Measurements from ENCODE around the gene PTPA. TPM values are rescaled to one million over a fixed set of nuclear protein-coding genes. Genes with fewer than 3 reads are reported as not detected.
"Not testable (repeated sequence)": the region's sequence is repeated elsewhere in the genome, so short reads cannot be mapped to it uniquely, and the experiment has no call there.

PTPA gene
- total RNA-seq, 8 experiments from 2014 or later = 56.5 to 126 (median 95.6) TPM

GRCh38 chr9:129160712-129161533, 49.7 kb downstream of the PTPA start:
- H3K4me1 ChIP-seq (replicated peaks in 1 of 2) = no peaks in the 10 kb centered on the region
- peak in 5 of 8 experiments; percentile 15 to 94 (median 34) for ATAC-seq (replicated peaks in 6 of 8)
- in situ Hi-C loops (cut with MboI; ENCODE audit: low pct_unique_long_range_greater_than_20kb in 2 of 9, low sequenced_read_pairs in 9 of 9, unreplicated experiment in 9 of 9) = loop anchor here in 1 of 9 experiments (10.0 kb wide), 1 partner anchor 324 kb away; no protein-coding TSS in a partner anchor
- H3K4me3 ChIP-seq = no peak overlapping the region
- H3K27ac ChIP-seq = no peak overlapping the region
- WGBS, 10 experiments = 40 to 100% (median 100%) methylated on average over 1 to 7 of the region's 10 CpGs; no CpG with 5 or more reads in 3 of the 10 experiments

- ATAC-seq (replicated peaks in 6 of 8) = no peak
- Histone ChIP-seq H3K27ac (no peak overlapping the region), H3K4me3 (no peak overlapping the region), H3K4me1 (replicated peaks in 1 of 2) (no peaks in the 10 kb centered on the region)
- in situ Hi-C loops (cut with MboI; ENCODE audit: low pct_unique_long_range_greater_than_20kb in 2 of 9, low sequenced_read_pairs in 9 of 9, unreplicated experiment in 9 of 9) = loop anchor here in 1 of 9 experiments (10.0 kb wide), 1 partner anchor 323 kb away; no protein-coding TSS in a partner anchor
- 20 to 100% (median 92%) methylated on average over 1 to 6 of the region's 9 CpGs; no CpG with 5 or more reads in 3 of the 10 experiments for WGBS, 10 experiments
Measured at GRCh38 chr9:129161534-129161837, 50.3 kb downstream of the PTPA start.

- no peak overlapping the region for H3K27ac ChIP-seq
- in situ Hi-C loops (cut with MboI; ENCODE audit: low pct_unique_long_range_greater_than_20kb in 2 of 9, low sequenced_read_pairs in 9 of 9, unreplicated experiment in 9 of 9) = loop anchor here in 1 of 9 experiments (10.0 kb wide), 1 partner anchor 322 kb away; no protein-coding TSS in a partner anchor
- peaks cover 6 to 8% of the 10 kb centered on the region in 2 donors for H3K4me1 ChIP-seq (replicated peaks in 1 of 2)
- ATAC-seq (replicated peaks in 6 of 8) = peak in 1 of 8 experiments; percentile 22
- no peak overlapping the region for H3K4me3 ChIP-seq
- WGBS, 10 experiments = 75 to 100% (median 98%) methylated on average over 2 to 5 of the region's 11 CpGs
Measured at GRCh38 chr9:129162497-129163197, 51.4 kb downstream of the PTPA start.

- in situ Hi-C loops (cut with MboI; ENCODE audit: low pct_unique_long_range_greater_than_20kb in 2 of 9, low sequenced_read_pairs in 9 of 9, unreplicated experiment in 9 of 9) = loop anchor here in 1 of 9 experiments (10.0 kb wide), 1 partner anchor 322 kb away; no protein-coding TSS in a partner anchor
Measured at GRCh38 chr9:129163198-129163670, 52.0 kb downstream of the PTPA start.

GRCh38 chr9:129163753-129164152, 52.5 kb downstream of the PTPA start:
- WGBS, 10 experiments = no CpG with 5 or more reads among the region's 10 CpGs
- Histone ChIP-seq H3K4me1 (replicated peaks in 1 of 2) (peaks cover 6 to 15% of the 10 kb centered on the region in 2 donors), H3K4me3 (no peak overlapping the region), H3K27ac (no peak overlapping the region)
- ATAC-seq (replicated peaks in 6 of 8) = peak in 1 of 8 experiments; percentile 5
- in situ Hi-C loops (cut with MboI; ENCODE audit: low pct_unique_long_range_greater_than_20kb in 2 of 9, low sequenced_read_pairs in 9 of 9, unreplicated experiment in 9 of 9) = loop anchor here in 1 of 9 experiments (10.0 kb wide), 1 partner anchor 321 kb away; no protein-coding TSS in a partner anchor

More at GRCh38 chr9:129163198-129163670, 52.0 kb downstream of the PTPA start:
- WGBS, 10 experiments = 60 to 100% (median 79%) methylated on average over 1 to 3 of the region's 5 CpGs; no CpG with 5 or more reads in 3 of the 10 experiments
- not testable (repeated sequence) for H3K4me3 ChIP-seq; H3K27ac ChIP-seq; ATAC-seq (replicated peaks in 6 of 8)
- H3K4me1 ChIP-seq (replicated peaks in 1 of 2) = peaks cover 6 to 14% of the 10 kb centered on the region in 2 donors

- peak in 1 of 8 experiments; percentile 6 for ATAC-seq (replicated peaks in 6 of 8)
- in situ Hi-C loops (cut with MboI; ENCODE audit: low pct_unique_long_range_greater_than_20kb in 2 of 9, low sequenced_read_pairs in 9 of 9, unreplicated experiment in 9 of 9) = loop anchor here in 1 of 9 experiments (10.0 kb wide), 1 partner anchor 320 kb away; no protein-coding TSS in a partner anchor
- Histone ChIP-seq H3K4me1 (replicated peaks in 1 of 2) (peaks cover 6 to 15% of the 10 kb centered on the region in 2 donors), H3K4me3 (no peak overlapping the region), H3K27ac (no peak overlapping the region)
- 48 to 100% (median 87%) methylated on average over 1 to 6 of the region's 9 CpGs; no CpG with 5 or more reads in 4 of the 10 experiments for WGBS, 10 experiments
Measured at GRCh38 chr9:129164246-129164930, 53.2 kb downstream of the PTPA start.

GRCh38 chr9:129165198-129165597, 54.0 kb downstream of the PTPA start:
- H3K4me3 ChIP-seq = no peak overlapping the region
- in situ Hi-C loops (cut with MboI; ENCODE audit: low pct_unique_long_range_greater_than_20kb in 2 of 9, low sequenced_read_pairs in 9 of 9, unreplicated experiment in 9 of 9) = loop anchor here in 1 of 9 experiments (10.0 kb wide), 1 partner anchor 320 kb away; no protein-coding TSS in a partner anchor
- H3K27ac ChIP-seq = no peak overlapping the region
- H3K4me1 ChIP-seq (replicated peaks in 1 of 2) = peaks cover 6 to 15% of the 10 kb centered on the region in 2 donors
- no peak for ATAC-seq (replicated peaks in 6 of 8)

GRCh38 chr9:129166623-129167557, 55.7 kb downstream of the PTPA start:
- H3K27ac ChIP-seq = no peak overlapping the region
- in situ Hi-C loops (cut with MboI; ENCODE audit: low pct_unique_long_range_greater_than_20kb in 2 of 9, low sequenced_read_pairs in 9 of 9, unreplicated experiment in 9 of 9) = loop anchor here in 1 of 9 experiments (10.0 kb wide), 1 partner anchor 318 kb away; no protein-coding TSS in a partner anchor
- ATAC-seq (replicated peaks in 6 of 8) = peak; percentile 25 to 79 (median 56)
- peaks cover 6 to 15% of the 10 kb centered on the region in 2 donors for H3K4me1 ChIP-seq (replicated peaks in 1 of 2)
- 0 to 47% (median 23%) methylated on average over 1 to 6 of the region's 18 CpGs; no CpG with 5 or more reads in 2 of the 10 experiments for WGBS, 10 experiments
- no peak overlapping the region for H3K4me3 ChIP-seq

- Histone ChIP-seq H3K4me3 (no peak overlapping the region), H3K27ac (no peak overlapping the region), H3K4me1 (replicated peaks in 1 of 2) (peaks cover 22 to 30% of the 10 kb centered on the region in 2 donors)
- WGBS, 10 experiments = 40 to 100% (median 68%) methylated on average over 2 to 5 of the region's 6 CpGs; no CpG with 5 or more reads in 4 of the 10 experiments
- in situ Hi-C loops (cut with MboI; ENCODE audit: low pct_unique_long_range_greater_than_20kb in 2 of 9, low sequenced_read_pairs in 9 of 9, unreplicated experiment in 9 of 9) = loop anchor here in 1 of 9 experiments (10.0 kb wide), 1 partner anchor 435 kb away; no protein-coding TSS in a partner anchor
- ATAC-seq (replicated peaks in 6 of 8) = no peak
Measured at GRCh38 chr9:129170229-129170628, 59.0 kb downstream of the PTPA start.

GRCh38 chr9:129171993-129172751, 61.0 kb downstream of the PTPA start:
- ATAC-seq (replicated peaks in 6 of 8) = no peak
- 42 to 100% (median 80%) methylated on average over 1 to 4 of the region's 7 CpGs; no CpG with 5 or more reads in 5 of the 10 experiments for WGBS, 10 experiments
- in situ Hi-C loops (cut with MboI; ENCODE audit: low pct_unique_long_range_greater_than_20kb in 2 of 9, low sequenced_read_pairs in 9 of 9, unreplicated experiment in 9 of 9) = loop anchor here in 1 of 9 experiments (10.0 kb wide), 1 partner anchor 433 kb away; no protein-coding TSS in a partner anchor
- Histone ChIP-seq H3K4me3 (no peak overlapping the region), H3K27ac (no peak overlapping the region), H3K4me1 (replicated peaks in 1 of 2) (peaks cover 19 to 25% of the 10 kb centered on the region in 2 donors)

GRCh38 chr9:129172816-129173215, 61.6 kb downstream of the PTPA start:
- peaks cover 16 to 20% of the 10 kb centered on the region in 2 donors for H3K4me1 ChIP-seq (replicated peaks in 1 of 2)
- WGBS, 10 experiments = 0 to 61% (median 30%) methylated on average over 1 to 4 of the region's 5 CpGs; no CpG with 5 or more reads in 7 of the 10 experiments
- no peak overlapping the region for H3K4me3 ChIP-seq
- in situ Hi-C loops (cut with MboI; ENCODE audit: low pct_unique_long_range_greater_than_20kb in 2 of 9, low sequenced_read_pairs in 9 of 9, unreplicated experiment in 9 of 9) = loop anchor here in 1 of 9 experiments (10.0 kb wide), 1 partner anchor 432 kb away; no protein-coding TSS in a partner anchor
- ATAC-seq (replicated peaks in 6 of 8) = peak in 1 of 8 experiments; percentile 1
- H3K27ac ChIP-seq = no peak overlapping the region
